ENCODE results near the gene CAMKMT. TPM values are rescaled to one million over a fixed set of nuclear protein-coding genes. Genes with fewer than 3 reads are reported as not detected.

CAMKMT gene
- total RNA-seq, 2 donors from 2014 or later: 3.6 to 4.6 TPM

DNA sequence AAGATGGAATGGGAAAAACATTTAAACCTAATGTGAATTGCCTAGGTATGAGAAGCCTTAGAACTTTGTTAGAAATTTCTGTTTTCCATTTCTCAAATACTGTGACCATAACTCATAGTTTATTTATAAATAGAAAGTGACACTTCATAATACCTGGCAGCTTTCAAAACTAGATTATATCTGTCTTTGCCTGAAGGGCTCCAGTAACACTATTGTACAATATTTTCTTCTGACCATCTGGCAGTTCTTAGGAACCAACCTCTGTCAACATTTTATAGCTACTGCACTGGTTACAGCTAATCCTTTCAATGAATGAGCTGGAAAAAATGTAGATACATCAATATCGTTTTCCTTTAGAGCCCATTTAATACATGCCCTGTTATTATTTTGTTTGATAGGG lies 237.4 kb downstream of the CAMKMT start:
- Histone ChIP-seq H3K36me3 (no peaks in the 10 kb centered on the region), H3K27me3 (no peaks in the 10 kb centered on the region), H3K27ac (no peak overlapping the region), H3K4me3 (no peak overlapping the region), H3K4me1 (no peaks in the 10 kb centered on the region), H3K9me3 (no peaks in the 10 kb centered on the region)
- no peak for DNase-seq (ENCODE audit: low spot score)
- TF ChIP-seq, protein P1, sequence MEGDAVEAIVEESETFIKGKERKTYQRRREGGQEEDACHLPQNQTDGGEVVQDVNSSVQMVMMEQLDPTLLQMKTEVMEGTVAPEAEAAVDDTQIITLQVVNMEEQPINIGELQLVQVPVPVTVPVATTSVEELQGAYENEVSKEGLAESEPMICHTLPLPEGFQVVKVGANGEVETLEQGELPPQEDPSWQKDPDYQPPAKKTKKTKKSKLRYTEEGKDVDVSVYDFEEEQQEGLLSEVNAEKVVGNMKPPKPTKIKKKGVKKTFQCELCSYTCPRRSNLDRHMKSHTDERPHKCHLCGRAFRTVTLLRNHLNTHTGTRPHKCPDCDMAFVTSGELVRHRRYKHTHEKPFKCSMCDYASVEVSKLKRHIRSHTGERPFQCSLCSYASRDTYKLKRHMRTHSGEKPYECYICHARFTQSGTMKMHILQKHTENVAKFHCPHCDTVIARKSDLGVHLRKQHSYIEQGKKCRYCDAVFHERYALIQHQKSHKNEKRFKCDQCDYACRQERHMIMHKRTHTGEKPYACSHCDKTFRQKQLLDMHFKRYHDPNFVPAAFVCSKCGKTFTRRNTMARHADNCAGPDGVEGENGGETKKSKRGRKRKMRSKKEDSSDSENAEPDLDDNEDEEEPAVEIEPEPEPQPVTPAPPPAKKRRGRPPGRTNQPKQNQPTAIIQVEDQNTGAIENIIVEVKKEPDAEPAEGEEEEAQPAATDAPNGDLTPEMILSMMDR (IDR thresholded peaks at IDR 0.05): no peak

DNA sequence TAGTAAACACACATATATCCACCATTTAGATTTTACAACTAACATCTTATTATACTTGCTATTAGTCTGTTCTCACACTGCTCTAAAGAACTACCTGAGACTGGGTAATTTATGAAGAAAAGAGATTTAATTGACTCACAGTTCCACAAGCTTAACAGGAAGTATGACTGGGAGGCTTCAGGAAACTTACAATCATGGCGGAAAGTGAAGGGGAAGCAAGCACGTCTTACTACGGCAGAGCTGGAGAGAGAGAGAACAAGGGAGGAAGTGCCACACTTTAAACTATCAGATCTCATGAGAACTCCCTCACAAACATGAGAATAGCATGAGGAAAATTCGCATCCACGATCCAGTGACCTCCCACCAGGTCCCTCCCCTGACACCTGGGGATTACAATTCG lies 240.7 kb downstream of the CAMKMT start:
- Histone ChIP-seq H3K27ac (no peak overlapping the region), H3K4me1 (no peaks in the 10 kb centered on the region), H3K27me3 (no peaks in the 10 kb centered on the region), H3K9me3 (no peaks in the 10 kb centered on the region), H3K36me3 (no peaks in the 10 kb centered on the region), H3K4me3 (no peak overlapping the region)
- no peak for DNase-seq (ENCODE audit: low spot score)
- TF ChIP-seq, protein P1 (IDR thresholded peaks at IDR 0.05): no peak

DNA sequence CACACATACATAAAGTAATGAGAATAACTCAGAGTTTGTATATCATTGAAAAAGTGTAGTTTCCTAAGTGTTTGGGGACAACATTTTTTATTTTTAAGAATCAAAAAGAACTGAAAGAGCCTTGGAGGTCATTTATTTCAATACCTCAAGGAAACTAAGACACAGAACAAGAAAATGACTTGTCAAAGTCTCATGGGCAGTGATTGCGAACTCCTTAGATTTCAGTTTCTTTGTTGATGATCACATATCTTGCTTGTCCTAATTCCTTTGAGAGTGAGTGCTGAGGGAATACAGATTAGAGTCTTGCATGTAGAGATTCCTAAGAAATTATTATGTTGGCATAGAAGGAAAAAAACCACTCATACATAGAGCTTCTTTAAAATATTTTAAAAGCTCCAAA lies 243.8 kb downstream of the CAMKMT start:
- no peaks in the 10 kb centered on the region for H3K36me3 ChIP-seq
- H3K9me3 ChIP-seq: no peaks in the 10 kb centered on the region
- no peak for DNase-seq (ENCODE audit: low spot score)
- H3K4me3 ChIP-seq: no peak overlapping the region
- H3K27me3 ChIP-seq: no peaks in the 10 kb centered on the region
- H3K4me1 ChIP-seq: no peaks in the 10 kb centered on the region
- TF ChIP-seq, protein P1 (IDR thresholded peaks at IDR 0.05): no peak
- no peak overlapping the region for H3K27ac ChIP-seq

DNA sequence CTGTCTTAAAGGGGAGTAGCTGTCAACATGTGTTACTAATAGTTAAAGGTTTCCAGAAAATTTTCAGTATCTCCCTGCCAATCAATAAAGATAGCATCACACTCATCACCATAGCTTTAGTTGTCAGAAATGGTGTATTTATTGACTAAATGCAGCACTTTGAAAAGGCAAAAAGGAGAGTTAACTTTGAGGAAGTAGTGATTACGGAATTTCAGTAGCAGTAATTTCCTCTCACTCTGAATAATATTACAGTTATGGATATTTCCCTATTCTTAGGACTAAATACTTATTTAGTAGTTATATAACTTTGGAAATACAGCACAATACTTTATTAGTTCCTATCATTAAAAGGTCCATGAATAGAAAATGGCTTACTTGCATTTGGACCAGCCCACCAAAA lies 250.5 kb downstream of the CAMKMT start:
- no peaks in the 10 kb centered on the region for H3K4me1 ChIP-seq
- no peaks in the 10 kb centered on the region for H3K27me3 ChIP-seq
- H3K36me3 ChIP-seq: no peaks in the 10 kb centered on the region
- no peak overlapping the region for H3K27ac ChIP-seq
- no peaks in the 10 kb centered on the region for H3K9me3 ChIP-seq
- DNase-seq (ENCODE audit: low spot score): no peak
- H3K4me3 ChIP-seq: no peak overlapping the region
- TF ChIP-seq, protein P1 (IDR thresholded peaks at IDR 0.05): no peak

DNA sequence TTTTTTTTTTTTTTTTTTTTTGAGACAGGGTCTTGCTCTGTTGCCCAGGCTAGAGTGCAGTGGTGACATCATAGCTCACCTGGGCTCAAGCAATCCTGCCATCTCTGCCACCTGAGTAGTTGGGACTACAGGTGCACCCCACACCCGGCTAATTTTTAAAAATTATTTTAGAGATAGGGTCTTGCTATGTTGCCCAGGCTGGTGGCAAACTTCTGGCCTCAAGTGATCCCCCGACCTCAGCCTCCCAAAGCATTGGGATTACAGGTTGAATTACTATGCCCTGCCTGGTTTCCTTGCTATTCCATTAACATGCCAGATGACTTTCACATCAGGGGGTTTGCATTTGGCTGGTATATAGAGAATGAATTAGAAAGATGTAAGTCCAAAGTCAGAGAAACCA lies 253.2 kb downstream of the CAMKMT start:
- TF ChIP-seq, protein P1 (IDR thresholded peaks at IDR 0.05): no peak
- no peak overlapping the region for H3K4me3 ChIP-seq
- H3K36me3 ChIP-seq: no peaks in the 10 kb centered on the region
- H3K4me1 ChIP-seq: no peaks in the 10 kb centered on the region
- H3K27me3 ChIP-seq: no peaks in the 10 kb centered on the region
- H3K27ac ChIP-seq: no peak overlapping the region
- no peak for DNase-seq (ENCODE audit: low spot score)
- H3K9me3 ChIP-seq: no peaks in the 10 kb centered on the region

DNA sequence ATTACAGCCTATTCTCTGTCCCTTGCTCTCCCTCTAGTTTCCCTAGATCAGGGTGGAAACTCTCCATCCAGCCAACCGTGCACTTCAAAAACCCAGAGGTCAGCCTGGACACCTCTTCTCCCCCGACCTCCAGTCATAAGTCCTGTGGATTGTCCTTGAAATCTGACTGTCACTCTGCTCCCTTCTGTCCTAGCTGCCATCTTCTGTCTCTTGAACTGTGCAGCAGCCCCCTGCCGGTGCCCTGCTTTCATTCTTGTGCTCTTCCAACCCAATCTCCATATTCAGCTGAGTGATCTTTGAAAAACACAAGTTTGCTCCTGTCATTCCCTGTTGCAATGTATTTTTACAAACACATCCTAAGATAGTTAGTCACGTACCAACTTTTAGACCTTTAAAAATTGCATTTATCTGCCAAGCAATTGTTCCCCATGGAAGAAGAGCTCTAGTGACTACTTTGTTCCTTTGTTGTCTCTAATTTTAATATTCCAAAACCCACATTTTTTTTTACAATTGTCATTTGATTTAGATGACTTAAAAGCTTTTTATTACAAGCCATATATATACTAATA lies 254.3 kb downstream of the CAMKMT start:
- Histone ChIP-seq H3K27me3 (no peaks in the 10 kb centered on the region), H3K9me3 (no peaks in the 10 kb centered on the region), H3K27ac (no peak overlapping the region), H3K4me3 (no peak overlapping the region), H3K36me3 (no peaks in the 10 kb centered on the region), H3K4me1 (no peaks in the 10 kb centered on the region)
- no peak for DNase-seq (ENCODE audit: low spot score)
- TF ChIP-seq, protein P1 (IDR thresholded peaks at IDR 0.05): no peak

Data from right atrium auricular region (tissue), 2 donors.